HuH-7 (cell line): ENCODE measurements around the gene COL20A1.
"Not testable (repeated sequence)": the region's sequence is repeated elsewhere in the genome, so short reads cannot be mapped to it uniquely, and the experiment has no call there.

ENCODE experiments used
- DNase-seq: peaks from one replicate; pipeline ENCODE4 v3.0.0; 2011; ENCODE audit warnings: low spot score

Gene COL20A1

GRCh38 chr20:63377951-63378381 is 85.0 kb downstream of the COL20A1 start:
- no peak for DNase-seq

- no peak for DNase-seq
These were observed 85.6 kb downstream of the COL20A1 start for GRCh38 chr20:63378626-63379025.

GRCh38 chr20:63379296-63379695 is 86.3 kb downstream of the COL20A1 start:
- no peak for DNase-seq

- not testable (repeated sequence) for DNase-seq
These were observed 86.9 kb downstream of the COL20A1 start for GRCh38 chr20:63379872-63380271.

GRCh38 chr20:63380346-63380870 is 87.4 kb downstream of the COL20A1 start:
- no peak for DNase-seq

GRCh38 chr20:63381781-63382431 is 88.9 kb downstream of the COL20A1 start:
- peak; percentile 92 for DNase-seq

GRCh38 chr20:63382551-63383300 is 89.7 kb downstream of the COL20A1 start:
- DNase-seq = no peak

- no peak for DNase-seq
These were observed 90.6 kb downstream of the COL20A1 start for GRCh38 chr20:63383556-63383955.

- DNase-seq = no peak
These were observed 91.3 kb downstream of the COL20A1 start for GRCh38 chr20:63384336-63384735.
